ENCODE data around the gene BRINP2.

Gene BRINP2

GRCh38 chr1:177209357-177209756, 38.6 kb downstream of the BRINP2 start:
- peaks cover 4% of the 10 kb centered on the region for H3K4me1 ChIP-seq (ENCODE audit: control insufficient read depth, insufficient read depth, low read length)
- no peaks in the 10 kb centered on the region for H3K36me3 ChIP-seq (ENCODE audit: control insufficient read depth, insufficient read depth, low read length)
- no peak overlapping the region for H3K9ac ChIP-seq (ENCODE audit: low read length)
- no peaks in the 10 kb centered on the region for H3K27me3 ChIP-seq (ENCODE audit: control insufficient read depth, insufficient read depth, low read length)
- no peak overlapping the region for H3K4me3 ChIP-seq (ENCODE audit: low read length)
- no peak overlapping the region for H3K27ac ChIP-seq (ENCODE audit: low read depth, low read length)

GRCh38 chr1:177210071-177210470, 39.3 kb downstream of the BRINP2 start:
- Histone ChIP-seq H3K4me3 (ENCODE audit: low read length) (no peak overlapping the region), H3K36me3 (ENCODE audit: control insufficient read depth, insufficient read depth, low read length) (no peaks in the 10 kb centered on the region), H3K27ac (ENCODE audit: low read depth, low read length) (no peak overlapping the region), H3K4me1 (ENCODE audit: control insufficient read depth, insufficient read depth, low read length) (peaks cover 4% of the 10 kb centered on the region), H3K27me3 (ENCODE audit: control insufficient read depth, insufficient read depth, low read length) (no peaks in the 10 kb centered on the region), H3K9ac (ENCODE audit: low read length) (no peak overlapping the region)

- Histone ChIP-seq H3K4me3 (ENCODE audit: low read length) (no peak overlapping the region), H3K9ac (ENCODE audit: low read length) (no peak overlapping the region), H3K36me3 (ENCODE audit: control insufficient read depth, insufficient read depth, low read length) (no peaks in the 10 kb centered on the region), H3K27ac (ENCODE audit: low read depth, low read length) (no peak overlapping the region), H3K4me1 (ENCODE audit: control insufficient read depth, insufficient read depth, low read length) (peaks cover 4% of the 10 kb centered on the region), H3K27me3 (ENCODE audit: control insufficient read depth, insufficient read depth, low read length) (no peaks in the 10 kb centered on the region)
These were observed 40.5 kb downstream of the BRINP2 start for GRCh38 chr1:177211231-177211630.

- Histone ChIP-seq H3K4me3 (ENCODE audit: low read length) (no peak overlapping the region), H3K27ac (ENCODE audit: low read depth, low read length) (no peak overlapping the region), H3K36me3 (ENCODE audit: control insufficient read depth, insufficient read depth, low read length) (no peaks in the 10 kb centered on the region), H3K9ac (ENCODE audit: low read length) (no peak overlapping the region), H3K27me3 (ENCODE audit: control insufficient read depth, insufficient read depth, low read length) (no peaks in the 10 kb centered on the region), H3K4me1 (ENCODE audit: control insufficient read depth, insufficient read depth, low read length) (no peaks in the 10 kb centered on the region)
These were observed 45.9 kb downstream of the BRINP2 start for GRCh38 chr1:177216587-177217202.

GRCh38 chr1:177219554-177220458, 49.0 kb downstream of the BRINP2 start:
- Histone ChIP-seq H3K27me3 (ENCODE audit: control insufficient read depth, insufficient read depth, low read length) (no peaks in the 10 kb centered on the region), H3K4me1 (ENCODE audit: control insufficient read depth, insufficient read depth, low read length) (no peaks in the 10 kb centered on the region), H3K27ac (ENCODE audit: low read depth, low read length) (no peak overlapping the region), H3K9ac (ENCODE audit: low read length) (no peak overlapping the region), H3K4me3 (ENCODE audit: low read length) (no peak overlapping the region), H3K36me3 (ENCODE audit: control insufficient read depth, insufficient read depth, low read length) (no peaks in the 10 kb centered on the region)

DNA sequence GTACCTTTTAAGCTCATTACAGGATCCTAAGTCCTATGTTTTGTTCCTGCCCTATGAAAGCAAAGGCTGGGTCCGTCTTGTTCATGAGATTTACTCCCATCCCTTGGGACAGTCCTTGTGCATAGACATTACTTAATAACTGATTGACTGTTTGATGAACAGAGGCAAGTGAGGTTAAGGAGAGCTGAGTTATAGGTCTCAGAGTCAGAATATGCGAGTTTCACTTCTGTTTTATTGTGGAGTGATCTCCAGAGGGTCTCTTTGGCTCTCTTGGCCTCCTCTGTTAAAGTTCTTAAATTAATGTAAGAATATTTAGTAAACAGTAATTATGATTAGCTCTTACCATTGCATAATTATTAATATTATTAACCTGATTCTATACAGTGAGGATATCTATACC, 52.6 kb downstream of the BRINP2 start:
- no peak overlapping the region for H3K9ac ChIP-seq (ENCODE audit: low read length)
- H3K27me3 ChIP-seq (ENCODE audit: control insufficient read depth, insufficient read depth, low read length): no peaks in the 10 kb centered on the region
- no peaks in the 10 kb centered on the region for H3K36me3 ChIP-seq (ENCODE audit: control insufficient read depth, insufficient read depth, low read length)
- H3K4me3 ChIP-seq (ENCODE audit: low read length): no peak overlapping the region
- no peak overlapping the region for H3K27ac ChIP-seq (ENCODE audit: low read depth, low read length)
- no peaks in the 10 kb centered on the region for H3K4me1 ChIP-seq (ENCODE audit: control insufficient read depth, insufficient read depth, low read length)

- no peak overlapping the region for H3K4me3 ChIP-seq (ENCODE audit: low read length)
- H3K4me1 ChIP-seq (ENCODE audit: control insufficient read depth, insufficient read depth, low read length): no peaks in the 10 kb centered on the region
- no peak overlapping the region for H3K27ac ChIP-seq (ENCODE audit: low read depth, low read length)
- no peaks in the 10 kb centered on the region for H3K27me3 ChIP-seq (ENCODE audit: control insufficient read depth, insufficient read depth, low read length)
- no peak overlapping the region for H3K9ac ChIP-seq (ENCODE audit: low read length)
- H3K36me3 ChIP-seq (ENCODE audit: control insufficient read depth, insufficient read depth, low read length): no peaks in the 10 kb centered on the region
These were observed 57.4 kb downstream of the BRINP2 start for GRCh38 chr1:177227978-177228692.

GRCh38 chr1:177228693-177229065, 57.9 kb downstream of the BRINP2 start:
- Histone ChIP-seq H3K4me1 (ENCODE audit: control insufficient read depth, insufficient read depth, low read length) (no peaks in the 10 kb centered on the region), H3K27me3 (ENCODE audit: control insufficient read depth, insufficient read depth, low read length) (no peaks in the 10 kb centered on the region), H3K9ac (ENCODE audit: low read length) (no peak overlapping the region), H3K36me3 (ENCODE audit: control insufficient read depth, insufficient read depth, low read length) (no peaks in the 10 kb centered on the region), H3K27ac (ENCODE audit: low read depth, low read length) (no peak overlapping the region), H3K4me3 (ENCODE audit: low read length) (no peak overlapping the region)

DNA sequence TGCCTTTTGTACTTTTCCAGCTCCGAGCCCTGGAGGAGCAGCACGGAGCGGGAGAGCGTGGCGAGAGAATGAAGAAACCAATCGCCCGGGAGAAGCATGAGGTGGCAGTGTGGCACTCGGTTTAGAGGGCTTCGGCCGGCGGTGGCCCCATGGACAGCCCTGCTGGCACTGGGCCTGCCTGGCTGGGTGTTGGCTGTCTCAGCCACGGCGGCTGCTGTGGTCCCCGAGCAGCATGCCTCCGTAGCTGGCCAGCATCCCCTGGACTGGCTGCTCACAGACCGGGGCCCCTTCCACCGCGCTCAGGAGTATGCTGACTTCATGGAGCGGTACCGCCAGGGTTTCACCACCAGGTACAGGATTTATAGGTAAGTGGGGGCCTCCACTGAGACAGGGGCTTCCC, 59.0 kb downstream of the BRINP2 start:
- H3K9ac ChIP-seq (ENCODE audit: low read length): no peak overlapping the region
- no peak overlapping the region for H3K4me3 ChIP-seq (ENCODE audit: low read length)
- H3K27me3 ChIP-seq (ENCODE audit: control insufficient read depth, insufficient read depth, low read length): no peaks in the 10 kb centered on the region
- H3K4me1 ChIP-seq (ENCODE audit: control insufficient read depth, insufficient read depth, low read length): no peaks in the 10 kb centered on the region
- H3K27ac ChIP-seq (ENCODE audit: low read depth, low read length): no peak overlapping the region
- H3K36me3 ChIP-seq (ENCODE audit: control insufficient read depth, insufficient read depth, low read length): no peaks in the 10 kb centered on the region

DNA sequence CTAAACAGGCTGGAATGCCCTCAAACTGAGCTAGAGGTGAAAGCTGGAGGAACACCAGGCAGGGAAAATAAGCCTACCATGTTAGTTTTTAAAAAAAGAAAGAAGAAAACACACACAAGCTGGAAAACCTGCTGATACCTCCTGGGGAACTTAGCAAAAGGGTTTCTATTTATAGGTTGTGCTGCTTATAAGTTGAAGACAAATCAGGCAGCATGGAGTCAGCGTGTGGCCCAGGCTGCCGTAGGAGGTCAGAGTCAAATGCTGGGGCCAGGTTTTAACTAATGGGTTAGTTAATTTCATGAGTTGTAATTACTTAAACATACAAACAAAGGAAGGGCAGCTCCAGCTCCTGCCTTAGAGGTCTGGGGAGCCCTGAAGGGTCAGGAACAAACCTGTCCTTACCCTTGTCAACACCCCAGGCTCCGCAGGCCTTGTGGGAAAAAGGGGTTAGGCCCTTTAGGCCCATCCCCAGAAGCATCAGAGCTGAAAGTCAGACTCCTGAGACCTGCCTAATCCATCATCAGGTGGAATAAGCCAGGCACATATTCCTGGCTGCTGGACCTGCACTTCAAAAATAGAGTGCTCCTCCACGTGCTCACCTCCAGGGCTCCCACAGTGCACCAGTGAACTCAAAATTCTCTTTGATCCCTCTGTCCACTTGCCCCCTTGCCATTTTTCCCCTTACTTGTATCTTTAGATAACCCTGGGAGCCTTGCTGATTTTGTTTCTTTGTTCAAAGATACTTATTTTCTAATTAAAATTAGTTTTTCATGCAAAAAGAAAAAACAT, 59.7 kb downstream of the BRINP2 start:
- H3K36me3 ChIP-seq (ENCODE audit: control insufficient read depth, insufficient read depth, low read length): no peaks in the 10 kb centered on the region
- no peak overlapping the region for H3K27ac ChIP-seq (ENCODE audit: low read depth, low read length)
- H3K27me3 ChIP-seq (ENCODE audit: control insufficient read depth, insufficient read depth, low read length): no peaks in the 10 kb centered on the region
- no peak overlapping the region for H3K9ac ChIP-seq (ENCODE audit: low read length)
- no peaks in the 10 kb centered on the region for H3K4me1 ChIP-seq (ENCODE audit: control insufficient read depth, insufficient read depth, low read length)
- no peak overlapping the region for H3K4me3 ChIP-seq (ENCODE audit: low read length)

- no peak overlapping the region for H3K4me3 ChIP-seq (ENCODE audit: low read length)
- H3K4me1 ChIP-seq (ENCODE audit: control insufficient read depth, insufficient read depth, low read length): no peaks in the 10 kb centered on the region
- H3K27me3 ChIP-seq (ENCODE audit: control insufficient read depth, insufficient read depth, low read length): no peaks in the 10 kb centered on the region
- H3K36me3 ChIP-seq (ENCODE audit: control insufficient read depth, insufficient read depth, low read length): no peaks in the 10 kb centered on the region
- no peak overlapping the region for H3K27ac ChIP-seq (ENCODE audit: low read depth, low read length)
- H3K9ac ChIP-seq (ENCODE audit: low read length): no peak overlapping the region
These were observed 64.6 kb downstream of the BRINP2 start for GRCh38 chr1:177235350-177235749.

GRCh38 chr1:177236962-177237361, 66.2 kb downstream of the BRINP2 start:
- H3K4me1 ChIP-seq (ENCODE audit: control insufficient read depth, insufficient read depth, low read length): no peaks in the 10 kb centered on the region
- H3K4me3 ChIP-seq (ENCODE audit: low read length): no peak overlapping the region
- H3K36me3 ChIP-seq (ENCODE audit: control insufficient read depth, insufficient read depth, low read length): no peaks in the 10 kb centered on the region
- H3K9ac ChIP-seq (ENCODE audit: low read length): no peak overlapping the region
- H3K27ac ChIP-seq (ENCODE audit: low read depth, low read length): no peak overlapping the region
- no peaks in the 10 kb centered on the region for H3K27me3 ChIP-seq (ENCODE audit: control insufficient read depth, insufficient read depth, low read length)

Measured in rectal smooth muscle tissue (tissue), 1 donor.